PC-3 (cell line): ENCODE results near the gene SYNJ1.

Source experiments
- CTCF ChIP-seq: fragments of 300-600 bp; sonication (generic); conservative IDR thresholded peaks from 2 replicates; pipeline ENCODE4 v1.5.1; 2017; ENCODE audit warnings: antibody characterized with exemption, low read depth, mild to moderate bottlenecking, low read length
- EZH2 ChIP-seq: fragments of 300-600 bp; sonication (generic); IDR thresholded peaks from one replicate; pipeline ENCODE4 v1.6.1; 2017; ENCODE audit warnings: antibody characterized with exemption, mild to moderate bottlenecking, low read length; ENCODE audit not compliant: unreplicated experiment

- TF ChIP-seq CTCF (no peak), EZH2 (no peak)
Measured at GRCh38 chr21:32749662-32750061, 21.8 kb upstream of the SYNJ1 start.
